Measurements from ENCODE around the gene FMNL2.

The FMNL2 gene

GRCh38 chr2:152452256-152452973 lies 117.4 kb downstream of the FMNL2 start:
- DNase-seq, result no peak

DNA sequence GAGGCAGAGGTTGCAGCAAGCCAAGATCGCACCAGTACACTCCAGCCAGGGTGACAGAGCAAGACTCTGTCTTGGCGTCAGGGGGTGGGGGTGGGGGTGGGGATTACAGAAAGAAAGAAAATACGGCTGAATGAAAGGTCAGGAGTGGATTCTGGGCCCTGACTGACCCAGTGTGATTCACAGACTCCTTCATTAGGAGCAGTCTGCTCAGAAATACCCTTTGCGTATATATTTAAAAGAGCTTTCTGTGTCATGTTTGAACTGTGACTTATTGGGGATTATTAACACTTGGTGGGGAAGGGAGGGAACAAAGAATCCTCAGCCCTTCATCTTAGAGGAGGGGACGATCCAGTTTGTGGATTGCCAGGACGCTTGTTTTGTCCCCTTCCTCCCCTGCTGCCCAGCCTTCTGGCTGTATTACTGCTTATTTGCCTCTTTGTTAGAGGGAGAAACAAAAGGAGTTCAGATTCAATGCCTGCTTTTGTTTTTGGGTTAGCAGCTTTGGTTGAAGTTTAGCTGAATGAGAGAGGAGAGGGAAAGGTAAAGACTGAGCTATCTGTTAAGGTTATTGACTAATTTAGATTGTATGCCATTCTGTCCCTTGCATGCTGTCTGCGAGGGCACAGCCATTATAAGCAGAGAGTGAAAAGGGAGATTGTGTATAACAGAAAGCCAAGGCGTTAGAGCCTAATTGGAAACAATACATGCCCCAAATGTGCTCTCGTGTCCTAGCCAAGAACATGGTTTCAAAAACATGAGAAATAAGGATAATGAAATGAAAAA lies 118.3 kb downstream of the FMNL2 start:
- DNase-seq, result no peak

GRCh38 chr2:152454371-152454770 lies 119.4 kb downstream of the FMNL2 start:
- no peak for DNase-seq

GRCh38 chr2:152454960-152455359 lies 120.0 kb downstream of the FMNL2 start:
- no peak for DNase-seq

- DNase-seq, result no peak
These were observed 120.8 kb downstream of the FMNL2 start for GRCh38 chr2:152455738-152456137.

DNA sequence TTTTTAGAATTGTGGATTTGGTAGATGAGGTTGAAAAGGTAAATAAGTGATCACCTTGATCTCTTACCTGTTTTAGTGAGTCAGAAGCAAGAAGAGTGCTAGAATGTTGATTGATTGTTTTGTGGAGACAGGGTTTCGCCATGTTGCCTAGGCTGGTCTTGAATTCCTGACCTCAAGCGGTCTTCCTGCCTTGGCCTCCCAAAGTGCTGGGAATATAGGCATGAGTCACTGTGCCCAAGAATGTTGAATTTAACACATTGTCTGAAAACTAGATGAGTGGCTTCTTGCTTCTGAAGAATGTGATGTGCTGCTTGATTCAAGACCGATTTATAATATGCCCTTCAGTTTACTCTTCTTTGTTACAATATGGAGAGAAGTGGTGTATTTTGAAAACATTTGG lies 121.3 kb downstream of the FMNL2 start:
- DNase-seq, result no peak

DNA sequence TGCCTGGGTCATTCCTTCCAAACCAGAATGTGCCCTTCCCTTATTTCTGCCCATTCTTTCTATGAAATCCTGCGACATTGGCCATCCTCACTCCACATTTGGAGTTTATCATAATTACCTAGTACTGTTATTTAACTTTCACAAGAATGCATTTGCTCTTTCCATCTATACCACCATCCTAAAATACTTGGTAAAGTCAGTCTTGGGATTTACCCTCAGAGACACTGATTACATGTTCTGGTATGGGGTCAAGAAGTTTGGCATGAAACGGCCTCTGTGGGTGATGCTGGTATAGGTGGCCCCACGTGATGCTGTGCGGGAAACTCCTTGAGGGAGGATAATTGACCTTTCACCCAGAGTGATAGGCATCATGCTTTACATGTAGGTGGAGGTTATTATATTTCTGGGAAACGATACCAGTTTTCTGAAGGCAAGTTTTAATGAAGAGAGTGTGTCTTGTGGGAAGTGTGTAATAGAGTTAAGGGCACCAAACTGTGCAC lies 123.5 kb downstream of the FMNL2 start:
- no peak for DNase-seq

DNA sequence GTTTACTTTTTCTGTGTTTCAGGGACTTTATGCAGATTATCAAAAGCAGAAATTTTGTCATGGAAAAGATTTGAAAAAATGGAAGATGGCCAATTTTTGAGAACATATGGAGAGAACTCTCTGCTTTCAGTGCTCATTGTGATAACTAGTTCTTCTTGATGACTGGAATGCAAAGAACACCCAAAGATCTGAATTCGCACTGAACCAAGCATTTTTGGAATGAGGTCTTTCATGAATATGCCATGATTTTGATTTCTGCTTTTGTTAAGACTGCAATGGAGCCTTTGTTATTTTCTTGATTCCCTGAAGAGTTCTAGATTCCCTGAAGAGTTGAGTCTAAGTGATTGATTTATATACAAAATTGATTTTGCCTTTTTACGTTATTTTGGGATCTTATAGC lies 124.1 kb downstream of the FMNL2 start:
- DNase-seq, result no peak

DNA sequence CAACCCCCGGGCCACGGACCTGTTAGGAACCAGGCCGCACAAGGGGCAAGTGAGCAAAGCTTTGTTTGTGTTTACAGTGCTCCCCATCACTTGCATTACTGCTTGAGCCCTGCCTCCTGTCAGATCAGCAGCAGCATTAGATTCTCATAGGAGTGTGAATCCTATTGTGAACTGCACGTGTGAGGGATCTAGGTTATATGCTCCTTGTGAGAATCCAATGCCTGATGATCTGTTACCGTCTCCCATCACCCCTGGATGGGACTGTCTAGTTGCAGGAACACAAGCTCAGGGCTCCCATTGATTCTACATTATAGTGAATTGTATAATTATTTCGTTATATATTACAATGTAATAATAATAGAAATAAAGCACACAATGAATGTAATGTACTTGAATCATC lies 125.6 kb downstream of the FMNL2 start:
- no peak for DNase-seq

DNA sequence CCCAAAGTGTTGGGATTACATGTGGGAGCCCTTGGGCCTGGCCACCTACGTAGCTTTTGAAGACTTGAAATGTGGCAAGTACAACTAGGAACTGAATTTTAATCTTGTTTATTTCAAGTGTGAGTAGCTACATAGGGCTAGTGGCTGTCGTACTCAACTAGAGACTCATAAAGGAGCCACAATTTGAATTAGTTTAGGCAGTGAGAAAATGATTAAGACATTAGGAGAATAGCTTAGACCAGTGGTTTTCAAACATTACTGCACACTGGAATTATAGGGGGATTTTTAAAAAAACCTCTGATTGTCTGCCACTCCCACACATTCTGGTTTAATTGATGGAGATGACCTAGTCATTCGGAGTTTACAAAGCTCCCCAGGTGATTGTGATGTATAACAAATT lies 127.1 kb downstream of the FMNL2 start:
- no peak for DNase-seq

DNA sequence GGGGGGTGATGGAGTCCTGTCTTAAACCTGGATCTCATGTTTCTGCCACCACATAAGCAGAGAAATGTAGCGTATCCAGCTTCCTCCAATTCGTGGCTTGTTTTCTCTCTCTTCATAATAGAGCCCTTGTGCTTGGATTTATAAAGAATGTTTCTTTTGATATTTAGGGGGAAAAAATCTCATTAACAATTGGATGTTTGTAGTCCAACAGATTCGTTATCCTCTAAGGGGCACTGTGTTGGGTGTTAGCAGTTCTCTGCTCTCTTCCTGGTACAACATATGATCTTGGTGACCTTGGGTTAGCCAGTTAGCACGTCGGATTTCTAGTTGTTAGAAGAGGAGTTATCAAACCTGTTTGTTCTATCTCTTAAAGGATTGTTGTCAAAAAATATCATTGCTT lies 127.8 kb downstream of the FMNL2 start:
- no peak for DNase-seq

GRCh38 chr2:152464851-152465470 lies 130.0 kb downstream of the FMNL2 start:
- no peak for DNase-seq

DNA sequence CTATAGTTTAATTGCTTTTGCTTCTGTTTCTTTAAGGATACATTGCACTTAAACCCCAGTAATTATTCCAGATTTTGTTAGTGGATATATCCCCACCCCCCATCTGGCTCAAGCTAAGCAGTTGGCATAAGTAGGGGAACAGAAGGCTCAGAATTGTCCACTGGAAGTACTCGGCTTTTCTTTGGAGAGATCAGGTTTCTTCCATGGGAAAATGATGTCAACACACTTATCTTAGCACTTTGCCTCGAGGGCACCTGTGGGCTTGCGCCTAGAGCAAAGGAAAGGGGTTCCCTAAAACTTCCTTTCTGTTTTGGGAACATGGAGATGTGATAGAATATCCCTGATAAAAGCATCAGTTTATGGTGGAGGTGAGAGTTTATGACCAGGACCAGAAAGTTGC lies 130.6 kb downstream of the FMNL2 start:
- peak; percentile 27 for DNase-seq

DNA sequence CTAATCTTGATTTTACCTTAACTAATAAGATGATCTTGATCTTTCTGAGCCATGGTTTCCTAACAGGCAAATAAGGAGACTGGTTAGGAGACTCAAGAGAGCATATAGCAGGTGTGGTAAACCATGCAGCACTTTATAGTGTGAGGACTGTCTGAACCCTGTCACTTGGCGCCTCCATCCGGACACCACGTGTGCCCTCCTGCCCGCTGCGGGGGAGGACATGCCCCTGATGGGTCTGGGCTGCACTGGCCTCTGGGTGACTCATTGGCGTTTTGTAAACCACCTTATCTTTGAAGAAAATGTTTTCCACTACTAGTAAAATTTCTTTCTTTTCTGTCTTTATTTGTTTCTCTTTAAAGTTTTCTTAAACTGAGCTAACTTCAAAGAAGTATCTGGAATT lies 131.1 kb downstream of the FMNL2 start:
- no peak for DNase-seq

DNA sequence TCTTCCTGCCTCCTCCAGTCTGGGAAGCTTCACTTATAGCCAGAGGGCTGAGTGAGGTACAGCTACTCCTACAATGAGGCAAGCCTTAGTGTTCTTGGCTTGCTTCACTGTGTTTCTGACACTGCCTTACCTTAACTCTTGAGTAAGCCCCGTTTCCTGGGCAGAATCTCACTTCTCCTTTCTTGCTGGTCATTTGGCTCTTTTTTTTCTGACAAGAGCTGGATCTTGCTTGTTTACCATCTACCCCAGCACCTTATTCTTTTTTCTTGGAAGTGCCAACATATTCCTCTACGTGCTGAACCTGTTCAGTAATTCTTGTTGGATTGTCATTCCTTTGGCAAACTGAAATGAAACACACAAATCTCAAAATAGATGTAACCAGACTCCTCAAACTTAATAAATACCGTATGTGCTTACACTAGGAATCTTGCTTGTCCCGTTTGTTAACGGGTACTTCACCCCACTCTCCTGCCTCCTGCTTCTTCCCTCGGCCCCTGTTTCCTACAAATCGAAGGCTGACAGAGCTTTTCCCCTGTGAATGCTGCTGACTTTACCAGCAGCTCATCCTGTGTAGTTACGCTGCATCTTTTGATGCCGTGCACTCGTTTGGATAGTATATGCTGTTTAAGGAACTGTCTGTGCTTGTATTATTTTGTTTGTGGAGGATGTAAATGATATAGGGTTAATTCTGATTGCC lies 132.2 kb downstream of the FMNL2 start:
- DNase-seq, result no peak

DNA sequence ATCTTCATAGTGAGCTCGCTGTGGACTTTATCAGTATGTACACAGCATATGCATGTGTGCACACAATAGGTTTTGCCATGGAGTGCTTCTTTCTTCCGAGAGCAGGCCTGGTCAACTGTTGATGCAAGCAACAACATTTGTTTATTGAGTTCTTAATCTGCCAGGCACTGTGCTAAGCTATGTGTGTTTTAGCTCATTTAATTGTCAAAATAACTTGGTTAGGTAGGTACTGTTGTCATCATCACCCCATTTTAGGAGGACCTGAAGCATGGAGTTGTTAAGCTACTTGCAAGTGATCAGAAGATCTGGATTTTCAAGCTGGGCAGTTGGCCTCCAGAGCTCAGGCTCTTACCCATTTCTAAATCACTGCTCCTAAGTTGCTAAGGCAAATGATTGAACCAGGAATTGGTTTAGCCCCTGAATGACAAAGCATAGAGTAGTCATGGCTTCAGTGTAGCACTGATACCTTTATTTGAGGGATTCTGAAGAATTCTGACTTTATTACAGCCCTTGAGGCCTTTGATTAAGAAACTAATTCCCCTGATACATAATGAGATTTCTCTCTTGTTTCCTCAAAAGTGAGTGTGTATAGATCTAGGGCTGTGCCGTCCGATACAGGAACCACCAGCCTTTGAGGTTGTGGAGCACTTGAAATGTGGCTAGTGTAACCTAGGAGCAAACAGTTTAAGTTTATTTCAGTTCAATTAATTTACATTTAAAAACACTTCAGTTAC lies 132.9 kb downstream of the FMNL2 start:
- DNase-seq, result no peak

DNA sequence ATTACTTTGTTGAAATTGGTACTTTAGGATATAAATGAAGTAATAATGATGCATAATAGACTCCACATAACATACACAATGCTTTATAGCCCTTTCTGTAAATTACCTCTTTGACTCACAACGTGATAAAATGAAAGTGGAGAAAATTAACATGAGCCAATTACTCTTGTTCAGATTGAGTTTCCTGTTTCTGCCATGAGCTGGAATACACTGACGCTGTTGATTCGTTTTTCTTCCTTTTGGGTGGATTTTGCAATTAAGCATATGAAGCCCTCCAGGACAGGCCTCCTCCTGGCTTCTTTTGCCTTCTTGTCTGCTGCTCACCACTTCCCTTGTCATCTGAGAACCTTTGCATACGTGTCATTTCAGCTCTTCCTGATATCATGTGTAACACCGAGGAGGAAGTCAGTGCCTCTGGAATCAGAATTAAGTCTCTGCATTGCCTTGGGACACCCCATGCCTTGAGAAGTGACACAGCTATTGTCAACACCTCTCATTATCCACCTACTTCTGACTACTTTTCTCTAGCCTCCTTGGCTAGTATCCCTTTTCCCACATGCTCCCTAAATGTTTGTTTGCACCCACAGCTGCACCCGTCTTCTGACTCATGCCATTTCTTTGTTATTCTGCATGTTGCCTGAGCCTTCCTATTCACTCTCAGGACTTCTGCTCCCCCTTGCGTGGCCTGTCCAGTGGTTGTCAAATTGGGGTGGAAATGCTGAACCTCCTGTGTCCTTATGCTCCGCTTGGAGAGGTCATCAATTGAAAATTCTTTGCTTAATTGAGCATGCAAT lies 134.1 kb downstream of the FMNL2 start:
- no peak for DNase-seq

DNA sequence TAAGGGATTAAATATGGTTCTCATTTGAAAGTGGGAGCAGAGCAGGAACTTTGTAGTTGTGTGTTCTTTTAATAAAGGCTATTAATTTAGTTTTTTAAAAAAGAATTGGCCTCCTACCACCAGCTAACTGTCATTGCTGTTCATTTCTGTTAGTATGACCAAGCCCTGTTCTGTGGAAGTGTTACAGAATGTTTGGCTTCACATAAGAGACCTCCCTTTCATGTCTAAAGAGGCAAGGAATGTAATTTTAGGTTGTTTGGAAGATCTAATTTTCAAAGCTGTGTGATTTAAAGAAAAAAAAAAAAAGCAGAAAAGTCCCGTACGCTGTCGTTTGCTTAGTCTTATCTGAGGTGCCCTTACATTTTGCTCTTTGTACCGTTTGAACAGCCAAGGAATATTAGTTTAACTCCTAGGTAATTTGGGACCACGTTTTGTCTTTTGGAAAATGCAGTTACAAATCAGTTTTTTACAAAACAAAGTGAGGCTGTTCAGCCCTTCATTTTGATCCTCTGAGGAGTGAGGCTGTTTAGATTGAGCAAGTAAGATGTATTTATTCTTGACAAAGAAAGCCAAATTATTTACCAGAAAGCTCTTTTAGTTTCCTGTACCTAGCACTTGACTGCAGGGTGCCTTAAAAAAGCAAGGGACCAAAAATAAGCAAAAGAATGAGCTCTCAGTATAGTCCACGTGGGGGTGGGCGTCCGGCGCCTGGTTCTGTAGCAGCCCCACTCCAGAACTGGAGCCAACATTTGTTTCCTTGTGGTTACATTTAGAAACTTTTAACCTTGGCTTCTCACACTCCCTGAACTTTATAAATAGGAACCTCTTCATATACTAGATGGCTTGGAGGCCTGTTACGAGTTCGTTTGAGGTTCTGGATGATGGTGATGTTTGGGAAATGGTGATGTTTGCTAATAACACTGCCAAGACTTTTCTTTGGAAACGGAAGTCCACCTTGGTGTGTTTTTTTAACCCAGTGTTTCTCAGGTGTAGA lies 136.2 kb downstream of the FMNL2 start:
- no peak for DNase-seq

GRCh38 chr2:152472481-152472887 lies 137.5 kb downstream of the FMNL2 start:
- DNase-seq, result no peak

GRCh38 chr2:152473151-152473857 lies 138.3 kb downstream of the FMNL2 start:
- DNase-seq, result no peak

Data from NCI-H510A treated with DMSO at 0.1 percent for 48 hours (cell line).